Inflammatory macrophage (primary cell): ENCODE measurements around the gene HOXC13.

Experiments used
- DNase-seq, 2 donors: peaks; one replicate each; pipeline ENCODE4 v3.0.0-alpha.2; 2020 to 2022
- total RNA-seq, 18 experiments: gene quantifications; one replicate each; lab custom pipeline; 2026; ENCODE audit warnings: mixed read lengths in 6 of 18, inconsistent platforms in 2 of 18; lab: John Stamatoyannopoulos, UW

Gene HOXC13, protein sequence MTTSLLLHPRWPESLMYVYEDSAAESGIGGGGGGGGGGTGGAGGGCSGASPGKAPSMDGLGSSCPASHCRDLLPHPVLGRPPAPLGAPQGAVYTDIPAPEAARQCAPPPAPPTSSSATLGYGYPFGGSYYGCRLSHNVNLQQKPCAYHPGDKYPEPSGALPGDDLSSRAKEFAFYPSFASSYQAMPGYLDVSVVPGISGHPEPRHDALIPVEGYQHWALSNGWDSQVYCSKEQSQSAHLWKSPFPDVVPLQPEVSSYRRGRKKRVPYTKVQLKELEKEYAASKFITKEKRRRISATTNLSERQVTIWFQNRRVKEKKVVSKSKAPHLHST
- 0 to 0.07 (median 0) reads per million in 18 experiments for total RNA-seq

GRCh38 chr12:53938326-53939140, at the start of gene HOXC13:
HOXC13 (plus strand) TSS chr12:53938831; CDS start chr12:53938907, 76 bp downstream.
- no peak for DNase-seq

DNA sequence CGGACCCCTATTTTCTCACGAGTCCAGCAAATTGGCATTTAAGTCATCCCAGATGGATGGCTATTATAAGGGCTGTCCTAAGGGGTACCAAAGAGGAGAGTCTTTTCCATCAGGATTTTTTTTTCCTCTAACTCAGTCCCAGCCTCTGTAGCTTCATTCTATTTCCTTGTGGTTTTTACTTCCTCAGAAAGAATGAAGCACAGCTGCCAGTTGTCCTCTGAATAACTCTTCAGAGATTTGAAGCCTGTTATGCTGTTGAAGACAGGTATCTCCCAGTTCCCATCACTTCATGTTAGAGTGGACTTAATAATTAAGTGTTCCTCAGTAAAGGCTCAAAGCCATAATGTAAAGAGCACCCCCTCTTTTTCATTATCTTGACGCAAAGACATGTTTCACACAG, 48.5 kb upstream of the HOXC13 start:
- DNase-seq = no peak

DNA sequence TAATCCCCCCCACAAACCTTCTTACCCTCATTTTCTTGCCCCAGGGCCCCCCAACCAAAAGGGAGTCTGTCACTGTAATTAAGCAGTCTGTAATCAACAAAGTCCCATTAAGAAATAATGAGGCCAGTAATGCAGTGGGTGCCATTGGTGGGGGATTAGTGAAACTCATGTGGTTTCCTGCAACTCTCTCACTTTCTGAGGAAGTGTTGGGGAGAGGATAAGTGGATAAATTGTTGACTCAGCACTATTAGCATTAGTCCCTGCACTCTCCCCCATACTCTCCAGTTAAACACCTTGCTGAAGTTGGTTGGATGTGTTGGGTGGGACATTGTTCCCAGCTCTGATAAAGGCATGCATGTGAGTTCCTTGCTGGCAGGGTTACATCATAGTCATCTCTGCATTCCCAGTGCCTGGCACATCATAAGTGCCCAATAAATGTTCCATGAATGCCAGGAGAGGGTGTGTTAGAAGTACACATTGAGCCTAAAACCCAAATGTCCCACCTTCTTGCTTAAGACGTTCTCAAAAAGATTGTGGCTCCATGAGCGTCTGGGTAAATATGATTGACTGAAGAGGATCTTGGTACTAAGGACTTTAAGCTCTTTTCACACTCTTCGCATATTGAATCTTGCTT, 45.8 kb upstream of the HOXC13 start:
- DNase-seq = no peak

DNA sequence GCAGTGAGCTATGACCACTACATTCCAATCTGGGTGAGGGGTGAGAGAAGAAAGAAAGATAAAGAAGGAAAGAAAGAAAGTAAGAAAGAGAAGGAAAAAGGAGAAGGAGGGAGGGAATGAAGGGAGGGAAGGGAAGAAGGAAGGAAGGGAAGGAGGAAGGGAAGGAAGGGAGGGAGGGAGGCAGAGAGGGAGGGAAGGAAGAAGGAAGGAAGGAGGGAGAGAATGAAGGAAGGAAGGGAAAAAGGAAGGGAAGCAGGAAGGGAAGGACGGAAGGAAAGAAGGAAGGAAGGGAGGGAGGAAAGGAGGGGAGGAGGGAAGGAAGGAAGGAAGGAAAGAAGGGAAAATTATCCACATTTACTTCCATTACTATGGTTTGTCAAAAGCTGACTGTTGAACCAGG, 39.4 kb upstream of the HOXC13 start:
- DNase-seq = no peak

DNA sequence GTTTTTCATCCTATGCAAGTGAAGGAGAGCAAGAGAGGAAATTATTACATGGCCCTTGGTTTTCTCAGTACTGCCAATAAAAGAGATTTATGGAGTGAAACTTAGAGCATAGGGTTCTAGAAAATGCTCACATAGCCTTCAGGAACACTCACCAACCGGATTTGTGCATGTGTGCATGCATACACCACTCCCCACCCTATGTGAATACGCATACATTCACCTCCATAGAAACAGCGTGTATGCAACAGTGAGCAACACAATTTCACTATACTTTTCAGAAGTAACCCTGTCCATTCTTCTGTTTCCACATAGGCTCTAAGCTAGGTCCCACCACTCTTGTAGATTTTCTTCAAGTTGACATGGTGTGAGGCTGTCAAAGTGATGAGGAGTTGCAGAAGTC, 31.5 kb upstream of the HOXC13 start:
- DNase-seq = no peak

GRCh38 chr12:53916788-53917655, 21.6 kb upstream of the HOXC13 start:
- DNase-seq = no peak

DNA sequence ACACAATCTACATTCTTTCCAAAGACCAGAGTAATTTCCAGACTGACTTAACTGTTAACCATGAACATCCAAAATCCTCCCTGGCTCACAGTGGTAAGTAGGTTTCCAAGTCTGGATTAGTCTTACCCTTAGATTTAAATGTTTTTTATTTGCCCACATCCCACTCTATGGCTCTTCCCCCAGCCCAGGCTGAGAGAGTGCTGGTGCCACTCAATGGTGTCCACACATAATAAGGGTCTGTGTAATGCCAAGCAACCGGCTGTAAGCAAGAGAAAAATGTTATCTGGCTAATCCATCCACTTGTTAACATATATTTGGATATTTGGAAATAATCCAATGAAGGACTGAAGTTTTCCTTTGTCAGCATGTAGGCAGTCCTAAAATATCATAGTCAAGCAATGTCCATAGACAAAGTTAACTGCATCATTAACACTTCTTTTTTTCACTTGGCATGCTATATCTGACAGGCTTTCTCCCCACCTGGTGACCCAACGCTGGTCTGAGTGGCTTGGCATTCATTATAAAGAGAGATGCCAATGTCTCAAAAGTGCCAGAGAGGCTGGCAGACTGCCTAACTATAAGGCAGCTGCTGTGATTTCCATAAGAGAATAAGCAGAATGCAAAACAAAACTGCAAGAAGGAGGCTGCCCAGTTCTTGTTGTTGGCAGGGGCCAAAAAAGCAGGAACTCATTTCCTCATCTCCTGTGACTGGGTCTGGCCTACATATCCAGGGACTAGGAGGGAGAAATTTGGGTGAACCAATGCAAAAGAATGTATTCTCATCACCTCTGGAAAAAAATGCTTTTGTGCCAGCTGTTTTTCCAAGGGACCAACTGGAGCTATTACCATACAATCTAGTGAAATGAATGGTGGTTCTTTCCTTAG, 13.9 kb upstream of the HOXC13 start:
- DNase-seq = no peak

- DNase-seq = no peak
Measured at GRCh38 chr12:53927220-53928029, 11.2 kb upstream of the HOXC13 start.

DNA sequence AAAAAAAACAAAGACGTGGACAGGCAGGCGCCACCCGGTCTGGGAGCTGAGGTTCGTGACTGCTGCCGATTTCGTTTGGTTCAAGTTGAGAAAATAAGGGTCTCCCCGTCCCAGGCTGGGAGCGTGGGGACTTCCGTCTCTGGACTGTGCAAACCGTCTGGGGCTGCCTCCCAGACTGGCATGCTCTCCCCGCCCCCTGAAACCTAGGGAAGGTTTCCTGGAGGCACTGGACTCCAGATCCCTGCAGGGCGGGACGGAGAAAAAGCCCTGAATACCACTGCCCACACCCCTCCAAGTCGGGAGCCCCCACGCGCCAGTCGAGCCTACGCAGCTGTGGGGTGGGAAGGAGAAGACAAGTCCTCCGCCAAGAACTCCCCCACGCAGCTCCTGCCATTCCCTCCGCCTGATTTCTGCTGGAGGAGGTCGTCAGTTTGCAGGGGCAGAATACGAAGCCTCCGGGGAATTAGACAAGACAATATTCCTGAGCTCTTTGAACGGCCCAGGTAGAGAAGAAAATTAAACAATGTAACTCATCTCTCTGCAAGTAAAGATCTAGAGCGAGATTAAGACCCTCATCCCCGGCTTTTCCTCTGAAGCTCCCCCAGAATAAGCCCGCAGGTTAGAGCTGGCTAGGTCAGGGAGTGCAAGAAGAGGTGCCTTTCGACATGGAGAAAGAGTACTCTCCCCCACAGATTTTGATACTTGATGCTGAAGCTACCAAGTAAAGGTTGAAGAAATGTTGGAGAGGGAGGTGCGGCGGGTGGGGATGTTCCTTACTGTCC, 10.4 kb upstream of the HOXC13 start:
- DNase-seq = no peak

GRCh38 chr12:53929527-53929926, 9.1 kb upstream of the HOXC13 start:
- no peak for DNase-seq

DNA sequence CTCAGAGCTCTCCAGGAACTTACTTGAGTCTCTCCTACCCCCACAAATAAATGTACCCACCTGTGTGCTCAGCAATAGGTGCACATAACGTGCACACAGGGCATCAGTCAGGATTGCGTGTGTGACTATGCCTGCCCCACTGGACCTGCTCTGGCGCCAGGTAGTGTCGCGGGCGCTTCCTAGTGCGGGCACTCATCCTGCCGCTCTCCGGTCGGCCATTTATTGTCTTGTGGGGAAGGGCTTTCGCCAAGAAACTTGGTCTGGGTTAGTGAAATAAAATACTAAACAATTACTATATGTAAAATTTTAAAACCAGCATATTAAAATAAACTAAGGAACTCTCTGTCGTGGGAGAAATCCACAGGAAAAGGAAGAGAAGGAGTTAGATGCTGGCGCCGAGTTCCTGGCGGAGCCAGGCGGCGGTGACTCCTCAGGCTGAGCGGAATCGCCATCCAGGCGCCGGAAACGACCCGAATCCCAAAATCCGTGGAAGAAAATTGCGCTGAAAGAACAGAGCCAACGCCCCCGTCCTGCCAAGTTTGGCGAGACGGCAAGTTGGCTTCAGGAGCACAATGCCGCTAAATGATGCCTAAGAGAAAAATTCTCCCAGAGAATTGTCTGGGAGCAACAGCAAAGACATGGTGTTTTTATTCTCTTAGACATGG, 7.9 kb upstream of the HOXC13 start:
- no peak for DNase-seq

GRCh38 chr12:53931844-53932581, 6.6 kb upstream of the HOXC13 start:
- DNase-seq = no peak

GRCh38 chr12:53932915-53933314, 5.7 kb upstream of the HOXC13 start:
- no peak for DNase-seq

GRCh38 chr12:53935383-53936341, 3.0 kb upstream of the HOXC13 start:
- DNase-seq = no peak

- DNase-seq = no peak
Measured at GRCh38 chr12:53937099-53937498, 1.5 kb upstream of the HOXC13 start.

GRCh38 chr12:53937596-53938325, 870 bp upstream of the HOXC13 start:
- no peak for DNase-seq
